ENCODE measurements around the gene MALT1.
"Not testable (repeated sequence)": the region's sequence is repeated elsewhere in the genome, so short reads cannot be mapped to it uniquely, and the experiment has no call there.

Gene MALT1

GRCh38 chr18:58639237-58639636, 32.0 kb upstream of the MALT1 start:
- Histone ChIP-seq H3K4me1 (ENCODE audit: control insufficient read depth, insufficient read depth, low read length) (peaks cover 1% of the 10 kb centered on the region; the same call in 1 of the 2 replicates), H3K4me3 (ENCODE audit: low read length) (no peak overlapping the region), H3K27me3 (ENCODE audit: control insufficient read depth, insufficient read depth, low read length) (no peaks in the 10 kb centered on the region), H3K36me3 (ENCODE audit: control insufficient read depth, insufficient read depth, low read length) (no peaks in the 10 kb centered on the region), H3K27ac (ENCODE audit: low read length) (no peak overlapping the region), H3K9me3 (ENCODE audit: control insufficient read depth, insufficient read depth, low read length) (no peaks in the 10 kb centered on the region)
- no CpG with 5 or more reads among the region's 2 CpGs for WGBS (ENCODE audit: insufficient coverage, insufficient read length)
- no peak for DNase-seq (ENCODE audit: low read depth, low spot score)

GRCh38 chr18:58639751-58640427, 31.4 kb upstream of the MALT1 start:
- Histone ChIP-seq H3K4me3 (ENCODE audit: low read length) (no peak overlapping the region), H3K27me3 (ENCODE audit: control insufficient read depth, insufficient read depth, low read length) (no peaks in the 10 kb centered on the region), H3K9me3 (ENCODE audit: control insufficient read depth, insufficient read depth, low read length) (no peaks in the 10 kb centered on the region), H3K27ac (ENCODE audit: low read length) (no peak overlapping the region), H3K4me1 (ENCODE audit: control insufficient read depth, insufficient read depth, low read length) (peaks cover 1% of the 10 kb centered on the region; the same call in 1 of the 2 replicates), H3K36me3 (ENCODE audit: control insufficient read depth, insufficient read depth, low read length) (no peaks in the 10 kb centered on the region)
- no CpG with 5 or more reads among the region's 5 CpGs for WGBS (ENCODE audit: insufficient coverage, insufficient read length)
- DNase-seq (ENCODE audit: low read depth, low spot score), result no peak

- no peak for DNase-seq (ENCODE audit: low read depth, low spot score)
- Histone ChIP-seq H3K27ac (ENCODE audit: low read length) (no peak overlapping the region), H3K36me3 (ENCODE audit: control insufficient read depth, insufficient read depth, low read length) (no peaks in the 10 kb centered on the region), H3K27me3 (ENCODE audit: control insufficient read depth, insufficient read depth, low read length) (no peaks in the 10 kb centered on the region), H3K9me3 (ENCODE audit: control insufficient read depth, insufficient read depth, low read length) (no peaks in the 10 kb centered on the region), H3K4me3 (ENCODE audit: low read length) (no peak overlapping the region), H3K4me1 (ENCODE audit: control insufficient read depth, insufficient read depth, low read length) (peaks cover 1% of the 10 kb centered on the region; the same call in 1 of the 2 replicates)
- no CpG with 5 or more reads among the region's 4 CpGs for WGBS (ENCODE audit: insufficient coverage, insufficient read length)
Measured at GRCh38 chr18:58640428-58640805, 30.8 kb upstream of the MALT1 start.

- Histone ChIP-seq H3K4me3 (ENCODE audit: low read length) (no peak overlapping the region), H3K27ac (ENCODE audit: low read length) (no peak overlapping the region)
- no CpG with 5 or more reads among the region's 7 CpGs for WGBS (ENCODE audit: insufficient coverage, insufficient read length)
Measured at GRCh38 chr18:58640891-58641610, 30.2 kb upstream of the MALT1 start.

GRCh38 chr18:58643557-58643956, 27.7 kb upstream of the MALT1 start:
- not testable (repeated sequence) for H3K36me3 ChIP-seq (ENCODE audit: control insufficient read depth, insufficient read depth, low read length); DNase-seq (ENCODE audit: low read depth, low spot score); H3K4me1 ChIP-seq (ENCODE audit: control insufficient read depth, insufficient read depth, low read length); H3K27me3 ChIP-seq (ENCODE audit: control insufficient read depth, insufficient read depth, low read length); H3K9me3 ChIP-seq (ENCODE audit: control insufficient read depth, insufficient read depth, low read length); H3K27ac ChIP-seq (ENCODE audit: low read length); H3K4me3 ChIP-seq (ENCODE audit: low read length)
- WGBS (ENCODE audit: insufficient coverage, insufficient read length), result no CpG with 5 or more reads among the region's 6 CpGs

More at GRCh38 chr18:58640891-58641610, 30.2 kb upstream of the MALT1 start:
- DNase-seq (ENCODE audit: low read depth, low spot score), result no peak
- no peaks in the 10 kb centered on the region for H3K36me3 ChIP-seq (ENCODE audit: control insufficient read depth, insufficient read depth, low read length)
- no peaks in the 10 kb centered on the region for H3K9me3 ChIP-seq (ENCODE audit: control insufficient read depth, insufficient read depth, low read length)
- no peaks in the 10 kb centered on the region for H3K27me3 ChIP-seq (ENCODE audit: control insufficient read depth, insufficient read depth, low read length)
- peaks cover 1% of the 10 kb centered on the region; the same call in 1 of the 2 replicates for H3K4me1 ChIP-seq (ENCODE audit: control insufficient read depth, insufficient read depth, low read length)

- WGBS (ENCODE audit: insufficient coverage, insufficient read length), result no CpG with 5 or more reads among the region's 5 CpGs
- Histone ChIP-seq H3K36me3 (ENCODE audit: control insufficient read depth, insufficient read depth, low read length) (no peaks in the 10 kb centered on the region), H3K9me3 (ENCODE audit: control insufficient read depth, insufficient read depth, low read length) (peaks cover 1% of the 10 kb centered on the region; the same call in 1 of the 2 replicates), H3K27me3 (ENCODE audit: control insufficient read depth, insufficient read depth, low read length) (no peaks in the 10 kb centered on the region), H3K4me1 (ENCODE audit: control insufficient read depth, insufficient read depth, low read length) (peaks cover 1% of the 10 kb centered on the region; the same call in 1 of the 2 replicates), H3K4me3 (ENCODE audit: low read length) (no peak overlapping the region), H3K27ac (ENCODE audit: low read length) (no peak overlapping the region)
- DNase-seq (ENCODE audit: low read depth, low spot score), result no peak
Measured at GRCh38 chr18:58645398-58645797, 25.9 kb upstream of the MALT1 start.

- H3K36me3 ChIP-seq (ENCODE audit: control insufficient read depth, insufficient read depth, low read length), result no peaks in the 10 kb centered on the region
- H3K27me3 ChIP-seq (ENCODE audit: control insufficient read depth, insufficient read depth, low read length), result no peaks in the 10 kb centered on the region
- no peaks in the 10 kb centered on the region; the same call in 1 of the 2 replicates for H3K4me1 ChIP-seq (ENCODE audit: control insufficient read depth, insufficient read depth, low read length)
- no peak for DNase-seq (ENCODE audit: low read depth, low spot score)
- WGBS (ENCODE audit: insufficient coverage, insufficient read length), result no CpG with 5 or more reads among the region's 4 CpGs
- H3K27ac ChIP-seq (ENCODE audit: low read length), result no peak overlapping the region
- peaks cover 1% of the 10 kb centered on the region; the same call in 1 of the 2 replicates for H3K9me3 ChIP-seq (ENCODE audit: control insufficient read depth, insufficient read depth, low read length)
- no peak overlapping the region for H3K4me3 ChIP-seq (ENCODE audit: low read length)
Measured at GRCh38 chr18:58646334-58646862, 24.9 kb upstream of the MALT1 start.

GRCh38 chr18:58649966-58650816, 21.1 kb upstream of the MALT1 start:
- Histone ChIP-seq H3K4me1 (ENCODE audit: control insufficient read depth, insufficient read depth, low read length) (no peaks in the 10 kb centered on the region), H3K9me3 (ENCODE audit: control insufficient read depth, insufficient read depth, low read length) (peaks cover 1% of the 10 kb centered on the region; the same call in 1 of the 2 replicates), H3K27ac (ENCODE audit: low read length) (no peak overlapping the region), H3K27me3 (ENCODE audit: control insufficient read depth, insufficient read depth, low read length) (no peaks in the 10 kb centered on the region), H3K36me3 (ENCODE audit: control insufficient read depth, insufficient read depth, low read length) (no peaks in the 10 kb centered on the region), H3K4me3 (ENCODE audit: low read length) (no peak overlapping the region)
- no peak for DNase-seq (ENCODE audit: low read depth, low spot score)
- no CpG with 5 or more reads among the region's 1 CpG for WGBS (ENCODE audit: insufficient coverage, insufficient read length)

- not testable (repeated sequence) for H3K9me3 ChIP-seq (ENCODE audit: control insufficient read depth, insufficient read depth, low read length)
Measured at GRCh38 chr18:58650830-58651229, 20.4 kb upstream of the MALT1 start.

GRCh38 chr18:58653144-58653722, 18.0 kb upstream of the MALT1 start:
- no CpG with 5 or more reads among the region's 7 CpGs for WGBS (ENCODE audit: insufficient coverage, insufficient read length)
- not testable (repeated sequence) for H3K4me3 ChIP-seq (ENCODE audit: low read length); H3K4me1 ChIP-seq (ENCODE audit: control insufficient read depth, insufficient read depth, low read length); H3K27me3 ChIP-seq (ENCODE audit: control insufficient read depth, insufficient read depth, low read length); H3K36me3 ChIP-seq (ENCODE audit: control insufficient read depth, insufficient read depth, low read length); DNase-seq (ENCODE audit: low read depth, low spot score); H3K9me3 ChIP-seq (ENCODE audit: control insufficient read depth, insufficient read depth, low read length); H3K27ac ChIP-seq (ENCODE audit: low read length)

More at GRCh38 chr18:58650830-58651229, 20.4 kb upstream of the MALT1 start:
- not testable (repeated sequence) for H3K36me3 ChIP-seq (ENCODE audit: control insufficient read depth, insufficient read depth, low read length); H3K27ac ChIP-seq (ENCODE audit: low read length); H3K4me3 ChIP-seq (ENCODE audit: low read length); H3K4me1 ChIP-seq (ENCODE audit: control insufficient read depth, insufficient read depth, low read length); H3K27me3 ChIP-seq (ENCODE audit: control insufficient read depth, insufficient read depth, low read length); DNase-seq (ENCODE audit: low read depth, low spot score)
- no CpG with 5 or more reads among the region's 10 CpGs for WGBS (ENCODE audit: insufficient coverage, insufficient read length)
